Neural cell (in vitro differentiated cells): ENCODE results near the gene DUOX1. TPM values are rescaled to one million over a fixed set of nuclear protein-coding genes. Genes with fewer than 3 reads are reported as not detected.

ENCODE experiments used
- H2AFZ ChIP-seq: fragments of 200-600, 300-800 bp; sonication (generic), shearing (Covaris generic); 2 replicates; pipeline ENCODE4 v1.6.0; 2014; ENCODE audit warnings: low read depth, mild to moderate bottlenecking, antibody characterized with exemption, low read length, moderate library complexity
- H3F3A ChIP-seq: fragments of 200-600 bp; shearing (Covaris generic); 2 replicates; pipeline ENCODE4 v1.6.1; 2016; ENCODE audit warnings: mild to moderate bottlenecking, moderate library complexity, mixed read lengths, antibody characterized with exemption, low read length; ENCODE audit not compliant: insufficient read depth, poor library complexity, severe bottlenecking
- H3K27ac ChIP-seq: fragments of 200-600, 300-800 bp; sonication (generic), shearing (Covaris generic); 2 replicates; pipeline ENCODE4 v1.5.1; 2014; ENCODE audit warnings: mild to moderate bottlenecking, low read length, moderate library complexity
- H3K27me3 ChIP-seq: fragments of 300-800, 200-600 bp; sonication (generic), shearing (Covaris generic); 2 replicates; pipeline ENCODE4 v1.6.0; 2014; ENCODE audit warnings: mild to moderate bottlenecking, low read depth, low read length, moderate library complexity; ENCODE audit not compliant: insufficient read depth
- H3K36me3 ChIP-seq: fragments of 300-800, 200-600 bp; sonication (generic), shearing (Covaris generic); 2 replicates; pipeline ENCODE4 v1.5.1; 2014; ENCODE audit warnings: mild to moderate bottlenecking, antibody characterized with exemption, low read length, moderate library complexity; ENCODE audit not compliant: insufficient read depth
- H3K4me2 ChIP-seq: fragments of 300-800, 200-600 bp; sonication (generic), shearing (Covaris generic); 2 replicates; pipeline ENCODE4 v1.6.0; 2014; ENCODE audit warnings: mild to moderate bottlenecking, low read length
- H3K4me3 ChIP-seq: fragments of 300-800, 200-600 bp; sonication (generic), shearing (Covaris generic); 2 replicates; pipeline ENCODE4 v1.5.1; 2014; ENCODE audit warnings: mild to moderate bottlenecking, low read length, moderate library complexity
- H3K79me2 ChIP-seq: fragments of 200-600 bp; shearing (Covaris generic); replicated peaks from 2 replicates; pipeline ENCODE4 v1.6.0; 2014; ENCODE audit warnings: mild to moderate bottlenecking, low read length, moderate library complexity; ENCODE audit not compliant: insufficient read depth
- H3K9ac ChIP-seq: fragments of 300-800, 200-600 bp; sonication (generic), shearing (Covaris generic); 2 replicates; pipeline ENCODE4 v1.6.1; 2016; ENCODE audit warnings: mild to moderate bottlenecking, low read length, mixed read lengths
- H3K9me2 ChIP-seq: fragments of 200-600 bp; shearing (Covaris generic); 2 replicates; pipeline ENCODE4 v1.6.1; 2016; ENCODE audit warnings: mild to moderate bottlenecking, low read length, mixed read lengths; ENCODE audit not compliant: insufficient read depth
- H3K9me3 ChIP-seq: fragments of 200-600, 300-800 bp; sonication (generic), shearing (Covaris generic); 2 replicates; pipeline ENCODE4 v1.6.1; 2016; ENCODE audit warnings: mild to moderate bottlenecking, mixed run types, low read length, moderate library complexity, mixed read lengths
- H4K20me1 ChIP-seq: fragments of 200-600 bp; shearing (Covaris generic); 2 replicates; pipeline ENCODE4 v1.6.1; 2016; ENCODE audit warnings: mild to moderate bottlenecking, mixed run types; ENCODE audit not compliant: insufficient read depth
- EP300 ChIP-seq: fragments of 450-650 bp; conservative IDR thresholded peaks from 2 replicates; pipeline ENCODE4 v1.6.1; 2014; ENCODE audit warnings: antibody characterized with exemption, mild to moderate bottlenecking, moderate library complexity; ENCODE audit not compliant: poor library complexity, severe bottlenecking
- EZH2 ChIP-seq: fragments of 200-600, 300-800 bp; shearing (Covaris generic), sonication (generic); IDR thresholded peaks from 2 replicates; pipeline ENCODE4 v1.6.1; 2014; ENCODE audit warnings: antibody characterized with exemption, low read length, borderline replicate concordance, mild to moderate bottlenecking; ENCODE audit not compliant: insufficient read depth, poor library complexity, severe bottlenecking
- MXI1 ChIP-seq: fragments of 450-650 bp; conservative IDR thresholded peaks from 2 replicates; pipeline ENCODE4 v1.6.1; 2014; ENCODE audit warnings: antibody characterized with exemption, mild to moderate bottlenecking; ENCODE audit not compliant: poor library complexity, severe bottlenecking
- POLR2AphosphoS5 ChIP-seq: IDR thresholded peaks from 2 replicates; pipeline ENCODE4 v1.6.1; 2012
- TAF1 ChIP-seq: IDR thresholded peaks from 2 replicates; pipeline ENCODE4 v1.6.1; 2012; ENCODE audit warnings: low read depth
- polyA plus RNA-seq: library from polyadenylated mRNA; depleted of rRNA; stranded (reverse); fragments of >200 nt; gene quantifications from 2 replicates; pipeline ENCODE4 v1.2.3, GENCODE V29; 2014
- TF ChIP-seq, protein P1 (sequence below): fragments of 450-650 bp; IDR thresholded peaks from 2 replicates; pipeline ENCODE4 v1.5.1; 2014; ENCODE audit warnings: antibody characterized with exemption, mild to moderate bottlenecking, moderate library complexity; ENCODE audit not compliant: poor library complexity, severe bottlenecking
- TF ChIP-seq, protein P2 (sequence below): IDR thresholded peaks from 2 replicates; pipeline ENCODE4 v1.6.1; 2012; ENCODE audit warnings: borderline replicate concordance

Gene DUOX1
- polyA plus RNA-seq, 1 donor from 2014 or later = not detected

DNA sequence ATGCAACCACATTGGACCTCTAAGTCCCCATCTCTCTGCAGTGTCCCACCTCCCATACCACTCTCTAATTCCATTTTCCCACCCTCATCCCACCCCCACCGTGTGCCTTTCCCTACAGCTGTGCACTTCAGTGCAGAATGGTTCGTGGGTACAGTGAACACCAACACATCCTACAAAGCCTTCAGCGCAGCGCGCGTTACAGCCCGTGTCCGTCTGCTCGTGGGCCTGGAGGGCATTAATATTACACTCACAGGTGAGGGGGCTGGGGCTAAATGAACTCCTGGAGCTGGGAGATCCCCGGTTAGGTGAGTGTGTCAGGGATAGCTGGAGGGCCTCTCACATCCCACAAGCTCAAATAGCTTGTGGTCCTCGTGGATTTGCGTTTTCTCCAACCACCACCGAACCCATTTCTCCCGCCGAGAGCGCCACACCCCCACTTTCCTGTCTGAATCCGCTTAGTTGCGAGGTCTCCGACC lies 13.8 kb upstream of the DUOX1 start:
- Histone ChIP-seq H2AFZ (no peak overlapping the region), H3K79me2 (no peaks in the 10 kb centered on the region), H3K9me3 (no peaks in the 10 kb centered on the region), H3K27me3 (peaks cover 72% of the 10 kb centered on the region), H3K36me3 (no peaks in the 10 kb centered on the region), H3K27ac (no peak overlapping the region), H3K4me3 (peak overlapping the region; percentile 39), H4K20me1 (no peaks in the 10 kb centered on the region), H3F3A (no peaks in the 10 kb centered on the region), H3K9ac (no peak overlapping the region), H3K9me2 (no peaks in the 10 kb centered on the region), H3K4me2 (no peak overlapping the region)
- TF ChIP-seq POLR2AphosphoS5 (no peak), EZH2 (peak; percentile 66), TAF1 (no peak), MXI1 (no peak)
- TF ChIP-seq, protein P1, sequence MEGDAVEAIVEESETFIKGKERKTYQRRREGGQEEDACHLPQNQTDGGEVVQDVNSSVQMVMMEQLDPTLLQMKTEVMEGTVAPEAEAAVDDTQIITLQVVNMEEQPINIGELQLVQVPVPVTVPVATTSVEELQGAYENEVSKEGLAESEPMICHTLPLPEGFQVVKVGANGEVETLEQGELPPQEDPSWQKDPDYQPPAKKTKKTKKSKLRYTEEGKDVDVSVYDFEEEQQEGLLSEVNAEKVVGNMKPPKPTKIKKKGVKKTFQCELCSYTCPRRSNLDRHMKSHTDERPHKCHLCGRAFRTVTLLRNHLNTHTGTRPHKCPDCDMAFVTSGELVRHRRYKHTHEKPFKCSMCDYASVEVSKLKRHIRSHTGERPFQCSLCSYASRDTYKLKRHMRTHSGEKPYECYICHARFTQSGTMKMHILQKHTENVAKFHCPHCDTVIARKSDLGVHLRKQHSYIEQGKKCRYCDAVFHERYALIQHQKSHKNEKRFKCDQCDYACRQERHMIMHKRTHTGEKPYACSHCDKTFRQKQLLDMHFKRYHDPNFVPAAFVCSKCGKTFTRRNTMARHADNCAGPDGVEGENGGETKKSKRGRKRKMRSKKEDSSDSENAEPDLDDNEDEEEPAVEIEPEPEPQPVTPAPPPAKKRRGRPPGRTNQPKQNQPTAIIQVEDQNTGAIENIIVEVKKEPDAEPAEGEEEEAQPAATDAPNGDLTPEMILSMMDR = no peak
- TF ChIP-seq, protein P2, sequence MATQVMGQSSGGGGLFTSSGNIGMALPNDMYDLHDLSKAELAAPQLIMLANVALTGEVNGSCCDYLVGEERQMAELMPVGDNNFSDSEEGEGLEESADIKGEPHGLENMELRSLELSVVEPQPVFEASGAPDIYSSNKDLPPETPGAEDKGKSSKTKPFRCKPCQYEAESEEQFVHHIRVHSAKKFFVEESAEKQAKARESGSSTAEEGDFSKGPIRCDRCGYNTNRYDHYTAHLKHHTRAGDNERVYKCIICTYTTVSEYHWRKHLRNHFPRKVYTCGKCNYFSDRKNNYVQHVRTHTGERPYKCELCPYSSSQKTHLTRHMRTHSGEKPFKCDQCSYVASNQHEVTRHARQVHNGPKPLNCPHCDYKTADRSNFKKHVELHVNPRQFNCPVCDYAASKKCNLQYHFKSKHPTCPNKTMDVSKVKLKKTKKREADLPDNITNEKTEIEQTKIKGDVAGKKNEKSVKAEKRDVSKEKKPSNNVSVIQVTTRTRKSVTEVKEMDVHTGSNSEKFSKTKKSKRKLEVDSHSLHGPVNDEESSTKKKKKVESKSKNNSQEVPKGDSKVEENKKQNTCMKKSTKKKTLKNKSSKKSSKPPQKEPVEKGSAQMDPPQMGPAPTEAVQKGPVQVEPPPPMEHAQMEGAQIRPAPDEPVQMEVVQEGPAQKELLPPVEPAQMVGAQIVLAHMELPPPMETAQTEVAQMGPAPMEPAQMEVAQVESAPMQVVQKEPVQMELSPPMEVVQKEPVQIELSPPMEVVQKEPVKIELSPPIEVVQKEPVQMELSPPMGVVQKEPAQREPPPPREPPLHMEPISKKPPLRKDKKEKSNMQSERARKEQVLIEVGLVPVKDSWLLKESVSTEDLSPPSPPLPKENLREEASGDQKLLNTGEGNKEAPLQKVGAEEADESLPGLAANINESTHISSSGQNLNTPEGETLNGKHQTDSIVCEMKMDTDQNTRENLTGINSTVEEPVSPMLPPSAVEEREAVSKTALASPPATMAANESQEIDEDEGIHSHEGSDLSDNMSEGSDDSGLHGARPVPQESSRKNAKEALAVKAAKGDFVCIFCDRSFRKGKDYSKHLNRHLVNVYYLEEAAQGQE = no peak

GRCh38 chr15:45116482-45117307 lies 13.1 kb upstream of the DUOX1 start:
- H3K27me3 ChIP-seq = peaks cover 71% of the 10 kb centered on the region
- H3K36me3 ChIP-seq = no peaks in the 10 kb centered on the region
- no peaks in the 10 kb centered on the region for H3K9me3 ChIP-seq
- no peak for TF ChIP-seq MXI1
- no peak for TF ChIP-seq EP300
- no peak for TF ChIP-seq POLR2AphosphoS5
- TF ChIP-seq, protein P1 = no peak
- H3K4me2 ChIP-seq = no peak overlapping the region
- no peak overlapping the region for H3K9ac ChIP-seq
- H3K79me2 ChIP-seq = no peaks in the 10 kb centered on the region
- no peaks in the 10 kb centered on the region for H3K9me2 ChIP-seq
- H3K27ac ChIP-seq = no peak overlapping the region
- H3F3A ChIP-seq = no peaks in the 10 kb centered on the region
- H4K20me1 ChIP-seq = no peaks in the 10 kb centered on the region
- H2AFZ ChIP-seq = no peak overlapping the region
- H3K4me3 ChIP-seq = peak overlapping the region; percentile 39
